Subcutaneous abdominal adipose tissue (tissue), 5 donors: Measurements from ENCODE around the gene LRP5.

Experiments used
- H3K27ac ChIP-seq: one replicate; pipeline ENCODE4 v1.7.0; 2013; ENCODE audit warnings: low read depth, mild to moderate bottlenecking, inconsistent platforms, low read length, moderate library complexity
- H3K27me3 ChIP-seq, 5 donors: one replicate each; pipeline ENCODE4 v1.7.0; 2013; ENCODE audit warnings: low read length in 5 of 5, inconsistent platforms in 1 of 5; ENCODE audit not compliant: control insufficient read depth in 5 of 5, insufficient read depth in 4 of 5
- H3K36me3 ChIP-seq, 5 donors: one replicate each; pipeline ENCODE4 v1.7.0; 2013; ENCODE audit warnings: low read length in 5 of 5; ENCODE audit not compliant: control insufficient read depth in 5 of 5, insufficient read depth in 5 of 5
- H3K4me1 ChIP-seq, 5 donors: one replicate each; pipeline ENCODE4 v1.7.0; 2013; ENCODE audit warnings: low read length in 5 of 5, mild to moderate bottlenecking in 3 of 5, moderate library complexity in 1 of 5; ENCODE audit not compliant: control insufficient read depth in 5 of 5, insufficient read depth in 5 of 5
- H3K4me3 ChIP-seq, 5 donors: one replicate each; pipeline ENCODE4 v1.7.0; 2013; ENCODE audit warnings: low read length in 5 of 5, low read depth in 1 of 5
- H3K9ac ChIP-seq, 5 donors: one replicate each; pipeline ENCODE4 v1.7.0; 2013; ENCODE audit warnings: low read length in 5 of 5, mild to moderate bottlenecking in 4 of 5, moderate library complexity in 3 of 5
- H3K9me3 ChIP-seq, 5 donors: one replicate each; pipeline ENCODE4 v1.7.0; 2013; ENCODE audit warnings: low read length in 5 of 5; ENCODE audit not compliant: control insufficient read depth in 5 of 5
- donor health status: healthy.
- donor health status: healthy.
- donor health status: healthy.
- donor health status: healthy.
- donor health status: healthy.

LRP5 gene

DNA sequence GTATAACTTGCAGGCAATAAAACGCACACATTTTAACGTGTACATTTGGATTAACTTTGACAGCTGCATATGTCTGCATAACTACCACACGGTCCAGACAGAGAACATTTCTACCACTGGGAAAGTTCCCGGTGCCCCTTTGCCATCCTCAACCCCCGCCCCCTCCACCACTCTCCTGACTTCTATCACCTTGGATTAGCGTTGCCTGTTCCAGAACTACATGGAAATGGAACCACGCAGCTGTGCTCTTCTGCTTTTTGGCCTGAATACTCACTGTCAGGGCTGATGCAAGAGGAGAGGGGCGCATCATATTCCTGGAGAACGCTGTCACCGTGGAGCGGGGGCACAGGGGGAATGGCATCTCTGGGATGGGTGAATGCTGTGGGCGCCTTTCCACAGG lies 62.1 kb downstream of the LRP5 start:
- Histone ChIP-seq H3K9ac (peak overlapping the region in 4 of 5 donors; percentile 56 to 75 (median 62)), H3K9me3 (no peaks in the 10 kb centered on the region), H3K36me3 (peaks cover 0 to 7% (median 2%) of the 10 kb centered on the region in 5 donors), H3K4me1 (peaks cover 29 to 98% (median 94%) of the 10 kb centered on the region in 5 donors), H3K27me3 (no peaks in the 10 kb centered on the region), H3K4me3 (peak overlapping the region in 1 of 5 donors; percentile 17), H3K27ac (peak overlapping the region; percentile 98)

DNA sequence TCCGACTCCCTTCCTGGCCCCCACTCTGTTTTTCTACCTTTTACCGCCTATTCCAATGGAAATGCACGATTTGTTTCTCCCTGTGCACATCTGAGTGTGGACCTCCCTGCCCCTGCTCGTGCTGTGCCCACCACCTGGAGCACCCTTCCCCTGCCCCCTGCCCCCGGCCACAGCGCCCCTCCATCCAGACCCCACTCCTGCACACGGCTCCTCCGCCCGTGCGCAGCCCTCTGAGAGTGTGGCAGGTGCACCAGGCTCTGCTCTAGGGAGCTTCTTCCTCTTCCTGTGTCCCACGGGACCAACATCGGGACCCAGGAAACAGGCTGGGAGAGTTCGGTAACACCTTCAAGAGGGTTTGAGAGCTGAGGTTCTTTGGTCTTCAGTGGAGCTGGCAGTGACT lies 62.9 kb downstream of the LRP5 start:
- H3K4me1 ChIP-seq = peaks cover 29 to 98% (median 94%) of the 10 kb centered on the region in 5 donors
- H3K9ac ChIP-seq = no peak overlapping the region

DNA sequence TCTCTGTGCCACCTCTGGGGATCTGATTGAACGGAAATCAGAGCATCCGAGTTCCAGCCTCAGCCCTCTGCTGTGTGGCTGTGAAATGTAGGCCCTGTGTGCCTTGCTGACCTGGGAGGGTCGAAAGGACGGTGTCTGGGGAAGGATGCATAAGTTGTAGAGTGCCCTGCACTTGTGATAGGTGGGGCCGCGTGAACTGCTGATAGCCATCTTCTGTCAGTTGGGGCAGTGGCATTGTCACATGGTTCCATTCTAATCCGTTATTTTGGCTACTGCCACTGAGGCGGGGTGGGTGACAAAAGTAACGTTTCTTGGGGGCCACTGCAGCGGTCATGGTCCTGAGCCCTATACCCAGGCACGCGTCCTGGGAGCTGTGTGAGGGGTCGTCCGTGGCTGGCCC lies 63.4 kb downstream of the LRP5 start:
- H3K4me1 ChIP-seq = peaks cover 30 to 98% (median 94%) of the 10 kb centered on the region in 5 donors
- H3K36me3 ChIP-seq = peaks cover 0 to 7% (median 2%) of the 10 kb centered on the region in 5 donors
- H3K9me3 ChIP-seq = no peaks in the 10 kb centered on the region
- no peaks in the 10 kb centered on the region for H3K27me3 ChIP-seq
- H3K27ac ChIP-seq = no peak overlapping the region
- no peak overlapping the region for H3K4me3 ChIP-seq
- no peak overlapping the region for H3K9ac ChIP-seq

More for the DNA sequence above, 62.9 kb downstream of the LRP5 start:
- peaks cover 0 to 7% (median 2%) of the 10 kb centered on the region in 5 donors for H3K36me3 ChIP-seq
- no peak overlapping the region for H3K4me3 ChIP-seq
- no peaks in the 10 kb centered on the region for H3K9me3 ChIP-seq
- H3K27ac ChIP-seq = peak overlapping the region; percentile 98
- H3K27me3 ChIP-seq = no peaks in the 10 kb centered on the region

DNA sequence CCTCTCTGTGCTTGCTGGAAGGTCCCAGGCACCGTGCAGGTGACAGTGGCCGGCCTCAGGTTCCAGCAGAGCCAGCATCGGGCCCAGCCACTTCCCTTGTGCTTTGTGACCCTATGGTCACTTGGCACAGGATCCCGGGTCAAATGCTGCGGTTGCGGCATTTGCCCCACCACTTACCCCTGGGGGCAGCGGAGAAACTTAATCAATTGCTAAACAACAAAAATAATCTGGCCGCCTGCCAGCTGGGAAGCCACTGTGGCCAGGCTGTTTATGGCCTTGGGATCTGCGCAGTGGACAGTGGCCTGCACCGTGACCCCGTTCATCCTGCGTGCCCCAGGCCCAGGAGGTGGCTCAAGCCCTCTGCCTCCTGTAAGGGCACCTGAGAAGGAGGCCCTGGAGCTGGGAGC lies 65.0 kb downstream of the LRP5 start:
- peaks cover 0 to 7% (median 2%) of the 10 kb centered on the region in 5 donors for H3K36me3 ChIP-seq
- peak overlapping the region; percentile 54 for H3K27ac ChIP-seq
- H3K27me3 ChIP-seq = no peaks in the 10 kb centered on the region
- peaks cover 32 to 98% (median 94%) of the 10 kb centered on the region in 5 donors for H3K4me1 ChIP-seq
- peak overlapping the region in 2 of 5 donors; percentile 2 to 41 for H3K9ac ChIP-seq
- H3K9me3 ChIP-seq = no peaks in the 10 kb centered on the region
- no peak overlapping the region for H3K4me3 ChIP-seq

DNA sequence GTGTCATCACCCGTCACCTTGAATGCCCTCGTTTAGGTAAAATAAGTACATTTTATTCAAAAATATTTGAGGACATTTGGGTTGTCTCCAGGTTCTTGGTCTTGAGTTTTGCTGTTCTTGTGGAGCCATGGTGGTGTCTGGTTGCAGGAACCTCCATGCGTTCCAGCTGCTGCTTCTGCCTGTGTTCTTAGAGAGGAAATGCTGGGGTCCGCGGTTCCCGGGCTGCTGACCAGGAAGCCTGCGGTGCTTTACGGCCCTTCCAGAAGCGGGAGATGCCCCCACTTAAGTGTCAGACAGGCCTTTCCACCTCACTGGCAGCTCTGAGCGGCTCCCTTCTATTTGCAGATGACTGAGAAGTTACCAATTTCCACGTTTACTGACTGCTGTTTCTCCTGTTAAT lies 66.8 kb downstream of the LRP5 start:
- Histone ChIP-seq H3K36me3 (peaks cover 0 to 7% (median 2%) of the 10 kb centered on the region in 5 donors), H3K9me3 (no peaks in the 10 kb centered on the region), H3K27me3 (no peaks in the 10 kb centered on the region), H3K4me1 (peaks cover 29 to 98% (median 92%) of the 10 kb centered on the region in 5 donors), H3K9ac (peak overlapping the region in 1 of 5 donors; percentile 29), H3K27ac (peak overlapping the region; percentile 70), H3K4me3 (no peak overlapping the region)

DNA sequence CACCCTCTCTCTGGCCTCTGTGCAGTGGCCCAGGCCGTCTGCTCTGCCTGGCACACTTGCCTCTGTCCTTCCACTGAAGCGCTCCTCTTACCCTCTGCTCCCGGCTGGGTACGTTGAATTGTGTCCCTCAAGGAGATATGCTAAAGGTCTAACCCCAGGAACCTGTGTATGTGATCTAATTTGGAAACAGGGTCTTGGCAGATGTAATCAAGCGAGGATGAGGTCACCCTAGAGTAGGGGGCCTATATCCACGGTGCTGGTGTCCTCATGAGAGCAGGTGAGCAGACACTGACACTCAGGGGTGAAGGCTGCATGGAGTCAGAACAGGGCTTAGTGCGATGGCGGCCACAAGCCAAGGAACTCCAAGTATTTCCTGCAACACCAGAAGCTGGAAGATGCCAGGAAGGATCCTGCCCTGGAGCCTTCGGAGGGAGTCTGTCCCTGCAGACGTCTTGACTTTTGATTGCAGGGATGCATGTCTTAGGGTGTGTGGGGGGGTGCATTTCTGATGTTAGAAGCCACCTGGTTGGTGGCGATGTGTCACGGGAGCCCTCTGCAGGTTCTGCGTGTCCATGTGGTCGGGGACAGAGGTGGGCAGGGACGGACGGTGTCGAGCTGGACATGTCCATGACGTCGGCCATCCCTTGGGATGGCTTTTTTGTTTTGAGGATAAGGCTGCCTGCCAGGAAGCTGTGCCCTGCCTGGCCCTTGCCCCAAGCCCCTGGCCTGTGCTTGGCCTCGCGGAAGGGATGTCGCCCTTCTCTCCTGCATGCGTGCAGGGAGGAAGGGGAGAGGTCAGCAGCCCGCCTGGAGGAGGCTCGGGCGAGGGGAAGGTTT lies 68.6 kb downstream of the LRP5 start:
- peak overlapping the region; percentile 70 for H3K27ac ChIP-seq
- H3K9ac ChIP-seq = peak overlapping the region in 1 of 5 donors; percentile 32
- peaks cover 0 to 10% (median 3%) of the 10 kb centered on the region in 5 donors for H3K36me3 ChIP-seq
- peak overlapping the region in 4 of 5 donors; percentile 32 to 38 (median 35) for H3K4me3 ChIP-seq
- H3K9me3 ChIP-seq = no peaks in the 10 kb centered on the region
- H3K4me1 ChIP-seq = peaks cover 23 to 87% (median 76%) of the 10 kb centered on the region in 5 donors
- no peaks in the 10 kb centered on the region for H3K27me3 ChIP-seq

DNA sequence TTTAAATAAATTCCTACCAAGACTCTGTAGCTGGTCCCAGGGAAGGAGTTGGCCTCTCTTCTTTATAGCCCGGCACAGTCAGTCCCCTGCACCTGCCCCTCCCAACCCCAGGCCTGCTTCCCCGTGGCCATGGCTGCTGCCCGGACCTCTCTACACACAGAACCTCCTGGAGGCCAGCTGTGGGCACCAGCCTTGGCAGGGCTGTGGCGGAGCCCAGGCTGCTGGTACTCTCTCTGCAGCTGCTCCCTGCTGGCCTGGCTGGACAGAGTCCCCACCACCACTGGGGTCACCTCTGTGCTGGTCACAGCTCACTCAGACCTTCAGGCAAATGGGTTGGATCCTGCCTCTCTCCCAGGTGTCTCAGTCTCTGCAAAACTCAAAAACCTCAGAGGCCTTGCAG lies 69.3 kb downstream of the LRP5 start:
- Histone ChIP-seq H3K4me3 (peak overlapping the region in 1 of 5 donors; percentile 34), H3K9ac (peak overlapping the region in 1 of 5 donors; percentile 32), H3K27me3 (no peaks in the 10 kb centered on the region), H3K27ac (peak overlapping the region; percentile 70), H3K9me3 (no peaks in the 10 kb centered on the region), H3K36me3 (peaks cover 0 to 17% (median 10%) of the 10 kb centered on the region in 5 donors), H3K4me1 (peaks cover 20 to 82% (median 72%) of the 10 kb centered on the region in 5 donors)

DNA sequence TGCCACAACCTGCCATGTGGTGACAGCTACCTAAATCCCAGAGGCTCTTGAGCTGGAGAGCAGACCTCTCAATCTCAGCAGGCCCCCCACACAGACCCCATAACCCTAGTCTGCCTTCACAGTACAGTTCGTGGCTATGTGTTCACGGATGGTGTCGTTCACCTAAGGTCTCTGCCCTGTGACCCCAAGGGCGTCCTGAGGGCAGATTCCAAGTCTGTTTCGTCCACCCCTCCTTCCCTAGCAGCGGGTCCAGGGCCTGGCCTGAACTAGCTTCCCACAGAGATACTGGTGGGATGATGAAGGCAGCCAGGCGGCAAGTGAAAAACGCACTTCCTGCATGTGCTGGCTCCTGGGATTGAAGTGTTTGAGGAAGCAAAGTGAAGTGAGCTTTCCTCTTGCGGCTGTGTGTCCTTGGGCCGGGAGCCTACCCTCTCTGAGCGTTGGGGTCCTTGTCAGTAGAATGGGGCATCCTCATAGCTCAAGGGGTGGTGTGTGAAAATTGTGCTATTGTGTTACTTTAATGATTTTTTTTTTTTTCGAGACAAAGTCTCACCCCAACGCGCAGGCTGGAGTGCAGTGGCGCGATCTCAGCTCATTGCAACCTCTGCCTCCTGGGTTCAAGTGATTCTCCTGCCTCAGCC lies 70.1 kb downstream of the LRP5 start:
- peak overlapping the region in 1 of 5 donors; percentile 35 for H3K4me3 ChIP-seq
- peak overlapping the region; percentile 70 for H3K27ac ChIP-seq
- no peaks in the 10 kb centered on the region for H3K27me3 ChIP-seq
- H3K9ac ChIP-seq = peak overlapping the region in 1 of 5 donors; percentile 35
- no peaks in the 10 kb centered on the region for H3K9me3 ChIP-seq
- peaks cover 0 to 24% (median 13%) of the 10 kb centered on the region in 5 donors for H3K36me3 ChIP-seq
- H3K4me1 ChIP-seq = peaks cover 16 to 78% (median 65%) of the 10 kb centered on the region in 5 donors

DNA sequence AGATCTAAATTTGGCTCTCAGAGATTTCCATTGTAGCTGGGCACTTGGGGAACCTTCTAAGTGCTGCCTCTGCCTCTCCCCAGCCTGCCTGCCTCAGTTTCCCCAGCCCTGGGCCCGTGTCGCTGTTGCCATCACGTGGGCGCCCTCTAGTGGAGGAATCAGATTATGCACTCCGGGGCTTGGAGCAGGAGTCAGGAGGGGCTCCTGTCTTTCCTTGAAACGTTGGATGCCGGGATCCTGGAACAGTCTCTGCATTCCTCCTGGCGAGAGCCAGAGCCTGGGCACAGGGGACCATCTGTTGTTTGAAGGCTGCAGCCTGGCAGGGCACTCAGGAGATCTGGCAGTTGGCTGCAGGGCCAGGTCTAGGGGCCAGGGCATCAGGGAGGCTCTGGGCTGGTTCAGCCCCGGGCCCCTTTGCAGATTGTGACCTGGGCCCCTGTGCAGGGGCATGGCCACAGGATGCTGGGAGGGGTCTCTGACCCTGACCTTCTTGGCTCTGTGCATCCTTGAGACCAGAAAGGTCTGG lies 71.6 kb downstream of the LRP5 start:
- no peaks in the 10 kb centered on the region for H3K9me3 ChIP-seq
- peaks cover 3 to 39% (median 20%) of the 10 kb centered on the region in 5 donors for H3K36me3 ChIP-seq
- H3K4me1 ChIP-seq = peaks cover 16 to 70% (median 57%) of the 10 kb centered on the region in 5 donors

More for the DNA sequence above, 71.6 kb downstream of the LRP5 start:
- peak overlapping the region; percentile 32 for H3K27ac ChIP-seq
- H3K9ac ChIP-seq = peak overlapping the region in 1 of 5 donors; percentile 58
- H3K4me3 ChIP-seq = no peak overlapping the region
- H3K27me3 ChIP-seq = no peaks in the 10 kb centered on the region
